ENCODE measurements around the gene CACNA2D2. TPM values are rescaled to one million over a fixed set of nuclear protein-coding genes. Genes with fewer than 3 reads are reported as not detected.

Gene CACNA2D2
- total and polyA plus RNA-seq, 2 of the 8 experiments (the other 6 are each of a cell fraction or from before 2014, with no cell fraction given), result 14.1 to 25.0 TPM

GRCh38 chr3:50327943-50328691 lies 175.3 kb downstream of the CACNA2D2 start, which contains the start of gene TUSC2 (continued):
- TF ChIP-seq HDAC2 (IDR thresholded peaks at IDR 0.05; ENCODE audit: borderline replicate concordance in 1 of 2, low read depth in 2 of 2, low read length in 2 of 2) (peak in 1 of 2 experiments; percentile 84; a peak in 1 of 4 replicates), KDM1A (IDR thresholded peaks at IDR 0.05; ENCODE audit: borderline replicate concordance, low read length) (no peak), SP2 (IDR thresholded peaks at IDR 0.05; ENCODE audit: low read length) (no peak), CREB1 (IDR thresholded peaks at IDR 0.05) (peak; percentile 83), SIRT6 (IDR thresholded peaks at IDR 0.05; ENCODE audit: low read length) (no peak), JUN (IDR thresholded peaks at IDR 0.05; ENCODE audit: low read depth, low read length) (no peak), ASH2L (IDR thresholded peaks at IDR 0.05; ENCODE audit: low read length) (peak; percentile 60), JUND (IDR thresholded peaks at IDR 0.05; ENCODE audit: low read length) (no peak), GABPA (IDR thresholded peaks at IDR 0.05; ENCODE audit: borderline replicate concordance, insufficient read depth, low read length) (peak; percentile 91), BCL11A (IDR thresholded peaks at IDR 0.05; ENCODE audit: low read depth in 2 of 2, low read length in 2 of 2) (no peak)

Data from H1 (cell line).